B cell (primary cell): ENCODE results near the gene INTS14. TPM values are rescaled to one million over a fixed set of nuclear protein-coding genes. Genes with fewer than 3 reads are reported as not detected.

ENCODE experiments used
- ATAC-seq: fragments of 200-7000 bp; cut with Tn5 transposase; one replicate; pipeline ENCODE4 v1.10.0; 2021; ENCODE audit warnings: low read depth, mild to moderate bottlenecking, moderate number of reproducible peaks, moderate library complexity
- CTCF ChIA-PET: fragments of 350-600 bp; sonication (Branson Sonifier 250); formaldehyde crosslinking; loops from one replicate; lab custom pipeline; 2021; ENCODE audit warnings: antibody characterized with exemption, inconsistent platforms; lab: Charles Lee
- POLR2A ChIA-PET: fragments of 350-600 bp; sonication (Branson Sonifier 250); formaldehyde crosslinking; loops from one replicate; lab custom pipeline; 2021; ENCODE audit warnings: antibody characterized with exemption; lab: Charles Lee
- DNase-seq: peaks from one replicate; pipeline ENCODE4 v3.0.0; 2013
- H2AFZ ChIP-seq: 2 replicates; pipeline ENCODE4 v1.6.1; 2012; ENCODE audit warnings: mild to moderate bottlenecking, low read depth, low read length; ENCODE audit not compliant: insufficient read depth, poor library complexity, severe bottlenecking
- H3K27ac ChIP-seq, 2 donors: 1 replicate in 1 of 2; 2 replicates in 1 of 2; pipeline ENCODE4 v1.5.1; 2012 to 2013; ENCODE audit warnings: low read length in 2 of 2, mild to moderate bottlenecking in 2 of 2, moderate library complexity in 1 of 2
- H3K27me3 ChIP-seq, 4 experiments: fragments of 200-600 bp in 1 of 4; sonication (generic) in 1 of 4; replicated peaks in 1 of 4; 1 replicate in 2 of 4; 2 replicates in 2 of 4; pipeline versions ENCODE4 v1.6.1 to v1.7.0; 2013 to 2016; ENCODE audit warnings: low read length in 3 of 4, mild to moderate bottlenecking in 2 of 4, mixed read lengths in 1 of 4, moderate library complexity in 1 of 4; ENCODE audit not compliant: insufficient read depth in 4 of 4, control insufficient read depth in 3 of 4; ENCODE audit errors: control extremely low read depth in 1 of 4
- H3K36me3 ChIP-seq, 2 experiments: replicated peaks in 1 of 2; 1 replicate in 1 of 2; 2 replicates in 1 of 2; pipeline versions ENCODE4 v1.6.1 to v1.7.1; 2013; ENCODE audit warnings: low read length in 1 of 2; ENCODE audit not compliant: insufficient read depth in 2 of 2, control insufficient read depth in 1 of 2; ENCODE audit errors: control extremely low read depth in 1 of 2, extremely low read depth in 1 of 2
- H3K4me1 ChIP-seq, 2 donors: fragments of 200-600 bp in 1 of 2; sonication (generic) in 1 of 2; 1 replicate in 1 of 2; 2 replicates in 1 of 2; pipeline versions ENCODE4 v1.5.1 to v1.6.1; 2013 to 2017; ENCODE audit warnings: low read length in 2 of 2; ENCODE audit not compliant: control insufficient read depth in 2 of 2, insufficient read depth in 2 of 2
- H3K4me2 ChIP-seq: replicated peaks from 2 replicates; pipeline ENCODE3; 2012; ENCODE audit warnings: mild to moderate bottlenecking, low read depth, low read length; ENCODE audit not compliant: poor library complexity, severe bottlenecking
- H3K4me3 ChIP-seq, 5 experiments: fragments of 200-600 bp in 1 of 5; sonication (generic) in 1 of 5; 1 replicate in 3 of 5; 2 replicates in 2 of 5; pipeline versions ENCODE4 v1.5.1 to v1.7.0; 2011 to 2016; ENCODE audit warnings: low read length in 4 of 5, mild to moderate bottlenecking in 4 of 5, low read depth in 2 of 5, control low read depth in 1 of 5, moderate library complexity in 1 of 5; ENCODE audit not compliant: insufficient read depth in 1 of 5; ENCODE audit errors: control extremely low read depth in 1 of 5, extremely low read depth in 1 of 5
- H3K79me2 ChIP-seq: fragments of 200-600 bp; sonication (generic); one replicate; pipeline ENCODE4 v1.6.0; 2016; ENCODE audit warnings: low read length; ENCODE audit not compliant: control insufficient read depth, insufficient read depth
- H3K9ac ChIP-seq: fragments of 200-600 bp; sonication (generic); 2 replicates; pipeline ENCODE4 v1.6.1; 2017; ENCODE audit warnings: mild to moderate bottlenecking, low read length, moderate library complexity
- H3K9me3 ChIP-seq, 3 donors: one replicate each; pipeline versions ENCODE4 v1.6.1 to v1.7.1; 2013; ENCODE audit warnings: low read length in 2 of 3; ENCODE audit not compliant: control insufficient read depth in 2 of 3, insufficient read depth in 1 of 3; ENCODE audit errors: control extremely low read depth in 1 of 3
- H4K20me1 ChIP-seq: 2 replicates; pipeline ENCODE4 v1.6.0; 2012; ENCODE audit warnings: mild to moderate bottlenecking, low read length; ENCODE audit not compliant: insufficient read depth, control insufficient read depth, poor library complexity, severe bottlenecking
- H3K27ac Mint-ChIP-seq: one replicate; pipeline ENCODE4 v1.8.0; 2021; ENCODE audit warnings: mixed read lengths
- H3K27me3 Mint-ChIP-seq: one replicate; pipeline ENCODE4 v1.8.0; 2021; ENCODE audit warnings: mixed read lengths
- H3K4me1 Mint-ChIP-seq: one replicate; pipeline ENCODE4 v1.8.0; 2021; ENCODE audit warnings: mixed read lengths
- H3K4me3 Mint-ChIP-seq: one replicate; pipeline ENCODE4 v1.8.0; 2021; ENCODE audit warnings: mixed read lengths
- H3K9me3 Mint-ChIP-seq: one replicate; pipeline ENCODE4 v1.8.0; 2022; ENCODE audit warnings: mixed read lengths; ENCODE audit not compliant: insufficient read depth
- CTCF ChIP-seq: fragments of 200-600 bp; IDR thresholded peaks from one replicate; pipeline ENCODE4 v1.8.0; 2022; ENCODE audit warnings: antibody characterized with exemption, mild to moderate bottlenecking
- EZH2 ChIP-seq: IDR thresholded peaks from 2 replicates; pipeline ENCODE4 v1.6.1; 2012; ENCODE audit warnings: borderline replicate concordance, low read depth, mild to moderate bottlenecking, moderate library complexity, low read length; ENCODE audit not compliant: insufficient read depth, poor library complexity, severe bottlenecking
- WGBS: methylation state at CpG from one replicate; pipeline ENCODE4 v1.1.5; 2013; ENCODE audit warnings: missing lambda C conversion rate; ENCODE audit not compliant: insufficient coverage; 5-methylcytosine and 5-hydroxymethylcytosine counted together
- intact Hi-C: fragments of 100-400 bp; cut with micrococcal nuclease; formaldehyde crosslinking; loops from one replicate; pipeline ENCODE4 v1.10.0; 2022
- polyA plus RNA-seq: library from polyadenylated mRNA; depleted of rRNA; stranded (reverse); fragments of >200 nt; gene quantifications from 2 replicates; pipeline ENCODE4 v1.2.3, GENCODE V29; 2012
- total RNA-seq, 2 donors: library from RNA; stranded (reverse); fragments of 120-200 nt in 1 of 2; gene quantifications; 1 replicate in 1 of 2; 2 replicates in 1 of 2; pipeline versions ENCODE4 v1.2.3 to v1.2.4, GENCODE V29; 2013 to 2022

The INTS14 gene
- total and polyA plus RNA-seq, 2 donors (not counting 1 experiment from before 2014, with no cell fraction given): 19.3 to 39.0 TPM

- H3K27me3 ChIP-seq: no peaks in the 10 kb centered on the region
- H2AFZ ChIP-seq: peak within 1 kb of the TSS; percentile 98
- POLR2A ChIA-PET: interaction anchor here (0.6 to 1.5 kb wide), 3 partner anchors 14 to 80 kb away, joined by 3 to 16 read pairs (median 3); partner anchors contain the start of genes DPP8 and INTS14
- peaks cover 61% of the 10 kb centered on the region for H3K79me2 ChIP-seq
- peak; percentile 91 for DNase-seq
- H3K4me2 ChIP-seq: peak within 1 kb of the TSS; percentile 94
- Mint-ChIP-seq H3K4me1 (peaks cover 21% of the 10 kb centered on the region), H3K4me3 (peak within 1 kb of the TSS; percentile 96), H3K27me3 (no peaks in the 10 kb centered on the region), H3K27ac (peak within 1 kb of the TSS; percentile 87), H3K9me3 (no peaks in the 10 kb centered on the region)
- CTCF ChIA-PET: interaction anchor here (0.7 to 1.2 kb wide), 2 partner anchors 63 to 968 kb away, joined by 3 read pairs; no protein-coding TSS in a partner anchor
- no peaks in the 10 kb centered on the region for H3K36me3 ChIP-seq
- intact Hi-C loops: loop anchor here (10.0 kb wide), 1 partner anchor 964 kb away; the partner anchor contains the start of gene SNAPC5
- WGBS: under 1% methylated on average over 87 of the region's 88 CpGs
- peak within 1 kb of the TSS; percentile 44 to 59 for H3K27ac ChIP-seq
- H3K4me3 ChIP-seq: peak within 1 kb of the TSS; percentile 63 to 91 (median 82)
- H3K9ac ChIP-seq: peak within 1 kb of the TSS; percentile 77
- peak; percentile 97 for ATAC-seq
- H3K4me1 ChIP-seq: peaks cover 3 to 7% of the 10 kb centered on the region in 2 donors
- TF ChIP-seq CTCF (no peak), EZH2 (no peak)
- no peaks in the 10 kb centered on the region for H3K9me3 ChIP-seq
- no peaks in the 10 kb centered on the region for H4K20me1 ChIP-seq
Measured at GRCh38 chr15:65530318-65531111, 80.4 kb downstream of the INTS14 start, which contains the start of gene HACD3. HACD3 (plus strand) TSS chr15:65530463; CDS start chr15:65530632, 169 bp downstream.
